ENCODE data around the gene EYA4.

The EYA4 gene

GRCh38 chr6:133241086-133241900, at the start of gene EYA4:
Gene EYA4 (plus strand): TSS chr6:133241357. CDS start chr6:133274781, 33,424 bp downstream.
- no peak for DNase-seq

DNA sequence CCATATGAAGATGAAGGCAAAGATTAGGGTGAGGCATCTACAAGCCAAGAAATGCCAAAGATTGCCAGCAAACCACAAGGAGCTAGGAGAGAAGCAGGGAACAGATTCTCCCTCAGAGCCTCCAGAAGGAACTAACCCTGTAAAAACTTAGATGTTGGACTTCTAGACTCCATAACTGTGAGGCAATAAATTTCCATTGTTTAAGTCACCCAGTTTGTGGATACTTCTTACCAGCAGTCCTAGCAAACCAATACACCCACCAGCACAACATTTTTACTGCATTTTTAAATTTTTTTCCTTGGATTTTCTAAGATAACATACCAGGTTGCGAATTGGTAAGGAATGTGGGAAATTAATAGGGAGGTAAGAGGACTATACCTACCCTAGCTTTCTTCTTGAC, 47.8 kb upstream of the EYA4 start:
- DNase-seq = no peak

DNA sequence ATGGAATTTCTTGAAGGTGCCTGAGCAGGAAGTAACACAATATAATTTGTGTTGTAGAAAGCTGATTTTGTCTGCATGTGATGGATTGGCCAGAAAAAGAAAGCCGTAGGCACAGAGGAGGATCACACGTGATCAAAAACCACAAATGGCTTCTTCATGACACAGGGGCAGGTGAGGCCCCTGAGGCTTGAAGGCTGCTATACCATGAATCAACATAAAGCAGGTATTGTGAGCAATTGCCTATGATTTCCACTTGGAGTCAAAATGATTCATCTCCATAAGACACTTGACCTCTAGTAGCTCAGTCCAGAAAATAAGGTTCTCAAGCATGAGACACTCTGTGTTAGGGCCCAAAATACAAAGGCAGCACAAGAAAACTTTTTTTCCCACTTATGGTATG, 42.4 kb upstream of the EYA4 start:
- no peak for DNase-seq

DNA sequence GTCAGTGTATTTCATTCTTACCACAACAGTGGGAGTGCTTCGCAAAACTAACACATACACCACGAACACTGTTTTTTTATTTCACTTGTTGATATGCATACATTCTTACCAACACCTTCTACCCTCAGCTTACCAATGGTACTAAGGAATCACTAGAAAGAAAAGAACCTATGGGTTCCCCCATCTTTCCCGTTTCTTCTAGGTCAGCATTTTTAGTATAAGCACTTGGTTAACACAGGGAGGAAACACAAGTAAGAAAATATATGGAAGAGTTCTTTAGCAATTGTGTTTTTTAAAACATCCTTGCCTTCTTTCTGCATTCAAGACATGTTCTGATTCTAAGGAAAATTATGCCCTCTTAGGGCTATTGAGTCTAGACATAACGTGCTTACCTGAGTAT, 39.9 kb upstream of the EYA4 start:
- no peak for DNase-seq

DNA sequence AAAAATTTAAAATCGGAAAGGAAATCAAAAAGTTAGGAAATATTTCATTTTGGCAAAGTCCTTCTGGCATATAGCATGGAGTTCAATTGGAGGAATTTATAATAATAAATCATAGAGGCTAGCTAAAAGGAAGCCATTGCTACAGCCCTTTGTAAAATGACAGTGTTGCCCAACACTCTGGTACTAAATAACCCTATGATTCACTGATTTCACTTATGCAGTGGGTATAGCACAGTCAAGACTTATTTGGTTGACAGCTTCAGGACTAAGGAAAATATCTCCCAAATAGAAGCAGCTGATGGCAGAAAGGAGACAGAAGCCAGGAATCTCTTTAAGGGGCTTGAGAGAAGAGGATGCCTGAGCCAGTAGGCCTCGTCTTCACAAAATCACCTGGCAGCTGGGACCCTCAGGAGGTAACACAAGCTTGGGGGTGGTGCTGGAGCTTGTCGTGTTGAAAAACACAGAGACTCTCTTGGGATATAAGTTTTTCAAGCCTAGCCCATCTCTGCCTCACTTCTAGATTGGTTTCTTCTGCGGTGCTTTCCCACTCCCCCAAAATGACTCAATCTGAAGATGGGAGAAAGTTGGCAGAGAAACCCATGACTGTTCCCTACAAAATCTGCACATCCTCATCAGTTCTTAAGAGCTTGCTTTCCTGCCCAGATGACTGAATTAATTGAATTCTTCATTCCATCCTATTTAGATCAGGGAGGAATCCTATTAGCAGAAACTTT, 38.4 kb upstream of the EYA4 start:
- DNase-seq = no peak

DNA sequence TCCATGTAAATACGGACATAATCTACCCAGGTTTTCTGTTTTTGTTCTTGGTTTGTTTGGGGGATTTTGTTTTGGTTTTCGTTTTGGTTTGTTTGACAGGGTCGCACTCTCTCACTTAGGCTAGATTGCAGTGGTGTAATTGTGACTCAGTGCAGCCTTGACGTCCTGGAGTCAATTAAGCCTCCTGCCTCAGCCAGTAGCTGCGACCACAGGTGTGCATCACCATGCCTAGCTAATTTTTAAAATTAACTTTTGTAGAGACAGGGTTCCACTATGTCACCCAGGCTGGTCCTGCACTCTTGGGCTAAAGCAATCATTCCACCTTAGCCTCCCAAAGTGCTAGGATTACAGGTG, 37.8 kb upstream of the EYA4 start:
- no peak for DNase-seq

- no peak for DNase-seq
Measured at GRCh38 chr6:133205304-133205703, 35.9 kb upstream of the EYA4 start.

DNA sequence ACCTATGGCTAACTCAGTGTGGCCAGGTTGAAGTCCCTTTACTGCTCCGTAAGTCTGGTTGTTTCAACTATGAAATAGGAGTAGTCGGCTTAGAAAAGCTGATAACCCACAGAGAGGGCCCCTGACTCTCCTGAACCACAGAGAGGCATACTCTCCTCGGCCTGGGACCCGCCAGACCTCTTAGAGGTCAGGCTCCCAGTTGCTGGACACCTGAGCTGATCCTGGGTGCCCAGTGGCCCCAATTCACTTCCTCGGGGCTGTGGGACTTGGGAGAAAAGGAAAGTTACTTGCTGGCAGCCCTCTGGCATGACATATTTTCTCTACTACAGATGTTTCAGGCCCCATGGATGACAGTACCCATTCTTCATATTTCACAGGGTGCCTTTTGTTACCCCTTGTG, 34.2 kb upstream of the EYA4 start:
- no peak for DNase-seq

GRCh38 chr6:133207754-133208153, 33.4 kb upstream of the EYA4 start:
- DNase-seq = no peak

GRCh38 chr6:133208183-133208755, 32.9 kb upstream of the EYA4 start:
- no peak for DNase-seq

- DNase-seq = no peak
Measured at GRCh38 chr6:133214267-133214666, 26.9 kb upstream of the EYA4 start.

DNA sequence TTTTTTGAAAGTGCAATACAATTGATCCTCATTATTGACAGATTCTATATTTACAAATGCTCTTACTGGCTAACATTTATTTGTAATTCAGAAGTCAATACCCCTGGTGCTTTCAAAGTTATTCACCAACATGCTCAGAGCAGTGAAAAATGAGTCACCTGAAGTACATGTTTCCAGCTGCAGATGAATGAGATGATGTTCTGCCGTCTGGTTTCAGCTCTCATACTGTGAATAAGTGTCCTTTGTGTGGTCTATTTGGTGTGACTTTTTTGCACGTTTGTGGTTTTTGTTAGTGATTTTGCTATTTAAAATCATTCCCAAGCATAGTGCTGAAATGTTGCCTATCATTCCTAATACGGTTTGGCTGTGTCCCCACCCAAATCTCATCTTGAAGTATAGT, 22.3 kb upstream of the EYA4 start:
- no peak for DNase-seq

DNA sequence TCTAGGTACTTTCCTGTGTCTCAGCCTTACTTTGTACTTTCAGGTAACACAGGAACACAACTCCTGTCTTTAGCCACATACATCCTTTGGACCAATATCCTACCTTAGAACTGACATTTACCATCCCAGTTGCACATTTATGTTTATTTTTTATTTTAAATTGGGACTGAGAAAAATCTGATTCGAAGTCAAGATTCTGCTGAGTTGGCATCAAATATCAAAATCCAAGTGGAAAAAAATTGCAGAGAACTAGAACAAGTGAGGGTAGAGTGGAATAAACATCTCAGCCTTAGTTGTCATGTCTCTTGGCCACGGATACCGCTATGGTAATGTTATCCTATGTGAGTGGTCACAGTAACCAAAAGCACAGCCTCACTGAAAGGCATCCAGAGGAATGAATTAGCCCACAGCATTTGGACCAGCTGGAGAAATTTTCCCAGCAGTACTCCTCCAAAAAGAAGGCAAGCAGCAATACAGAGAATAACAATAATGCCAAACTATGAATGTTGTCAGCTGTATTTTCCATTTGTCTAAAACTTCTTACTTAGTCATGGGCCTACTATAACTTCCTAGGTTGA, 17.6 kb upstream of the EYA4 start:
- DNase-seq = no peak

DNA sequence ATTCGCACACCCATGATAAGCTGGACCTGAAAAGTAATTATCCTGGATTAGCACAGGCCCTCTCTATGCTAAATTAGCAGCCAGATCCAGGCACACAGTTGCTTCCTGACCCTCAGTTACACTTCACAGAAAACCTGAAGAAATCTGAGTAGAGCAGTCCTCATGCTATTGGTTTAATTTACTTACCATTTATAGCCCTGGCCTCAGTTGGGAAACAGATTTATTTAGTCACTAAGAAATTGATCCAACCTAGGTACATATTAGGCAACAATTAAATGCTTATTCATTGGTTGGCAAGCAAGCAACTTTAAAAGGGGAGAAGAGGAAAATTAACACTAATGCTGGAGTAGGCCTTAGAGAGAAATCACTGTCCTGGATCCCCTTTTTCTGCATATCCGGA, 15.6 kb upstream of the EYA4 start:
- DNase-seq = no peak

GRCh38 chr6:133227344-133227743, 13.8 kb upstream of the EYA4 start:
- DNase-seq = no peak

- DNase-seq = no peak
Measured at GRCh38 chr6:133230052-133230451, 11.1 kb upstream of the EYA4 start.

- no peak for DNase-seq
Measured at GRCh38 chr6:133235221-133235620, 5.9 kb upstream of the EYA4 start.

DNA sequence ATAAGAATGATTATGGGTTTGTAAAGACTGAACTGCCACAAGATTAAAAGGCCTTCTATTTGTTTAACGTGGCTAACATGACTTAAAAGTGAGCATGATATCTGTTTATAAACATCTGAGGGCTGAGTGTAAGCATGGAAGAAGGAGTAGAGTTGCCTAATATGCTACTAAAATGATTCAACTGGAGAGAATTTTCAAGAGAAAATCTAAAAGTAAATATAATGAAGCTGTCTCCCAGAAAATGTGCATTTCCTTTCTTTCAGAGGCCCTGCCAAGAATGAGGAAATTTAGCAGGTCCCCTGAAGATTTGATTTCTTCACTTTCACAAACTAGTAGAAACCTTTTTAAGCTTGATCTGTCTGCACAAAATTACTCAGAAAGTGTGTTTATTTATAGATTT, 4.2 kb upstream of the EYA4 start:
- no peak for DNase-seq

GRCh38 chr6:133240511-133241085, 559 bp upstream of the EYA4 start:
- DNase-seq = no peak

DNA sequence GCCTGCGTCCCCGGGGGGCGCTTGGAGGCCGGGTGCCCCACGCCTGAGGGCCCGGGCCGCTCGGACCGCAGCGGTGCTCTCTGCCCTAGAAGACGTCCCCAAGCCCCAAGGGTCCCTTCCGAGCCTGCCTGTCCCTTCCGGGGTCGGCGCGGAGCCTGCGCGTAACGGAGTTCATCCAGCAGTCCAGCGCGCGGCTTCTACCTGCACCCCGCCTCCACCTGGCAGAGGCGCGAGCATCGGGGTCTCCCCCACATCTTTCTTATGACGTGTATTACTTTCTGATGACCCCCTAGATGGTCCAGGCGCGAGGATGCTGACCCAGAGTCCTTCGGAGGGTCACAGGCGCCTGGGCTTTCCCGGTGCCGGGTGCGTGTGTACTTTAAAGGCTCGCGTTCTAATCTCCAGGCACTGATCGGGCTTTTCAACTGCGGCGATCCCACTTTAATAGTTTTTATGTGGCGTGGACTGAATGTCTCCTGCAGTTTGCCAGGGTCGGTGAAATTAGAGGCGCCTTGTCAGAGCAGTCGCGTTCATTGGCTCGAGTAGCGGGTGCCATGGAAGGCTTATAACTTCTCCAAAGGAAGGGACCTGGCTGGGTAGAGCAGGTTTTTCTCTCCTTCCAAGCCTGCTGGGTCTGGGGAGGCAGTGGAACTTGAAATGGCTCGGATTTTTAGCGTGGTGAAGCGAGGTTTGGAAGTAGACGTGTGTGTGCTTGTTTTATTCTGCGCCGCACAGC, 912 bp downstream of the EYA4 start:
- DNase-seq = no peak

DNA sequence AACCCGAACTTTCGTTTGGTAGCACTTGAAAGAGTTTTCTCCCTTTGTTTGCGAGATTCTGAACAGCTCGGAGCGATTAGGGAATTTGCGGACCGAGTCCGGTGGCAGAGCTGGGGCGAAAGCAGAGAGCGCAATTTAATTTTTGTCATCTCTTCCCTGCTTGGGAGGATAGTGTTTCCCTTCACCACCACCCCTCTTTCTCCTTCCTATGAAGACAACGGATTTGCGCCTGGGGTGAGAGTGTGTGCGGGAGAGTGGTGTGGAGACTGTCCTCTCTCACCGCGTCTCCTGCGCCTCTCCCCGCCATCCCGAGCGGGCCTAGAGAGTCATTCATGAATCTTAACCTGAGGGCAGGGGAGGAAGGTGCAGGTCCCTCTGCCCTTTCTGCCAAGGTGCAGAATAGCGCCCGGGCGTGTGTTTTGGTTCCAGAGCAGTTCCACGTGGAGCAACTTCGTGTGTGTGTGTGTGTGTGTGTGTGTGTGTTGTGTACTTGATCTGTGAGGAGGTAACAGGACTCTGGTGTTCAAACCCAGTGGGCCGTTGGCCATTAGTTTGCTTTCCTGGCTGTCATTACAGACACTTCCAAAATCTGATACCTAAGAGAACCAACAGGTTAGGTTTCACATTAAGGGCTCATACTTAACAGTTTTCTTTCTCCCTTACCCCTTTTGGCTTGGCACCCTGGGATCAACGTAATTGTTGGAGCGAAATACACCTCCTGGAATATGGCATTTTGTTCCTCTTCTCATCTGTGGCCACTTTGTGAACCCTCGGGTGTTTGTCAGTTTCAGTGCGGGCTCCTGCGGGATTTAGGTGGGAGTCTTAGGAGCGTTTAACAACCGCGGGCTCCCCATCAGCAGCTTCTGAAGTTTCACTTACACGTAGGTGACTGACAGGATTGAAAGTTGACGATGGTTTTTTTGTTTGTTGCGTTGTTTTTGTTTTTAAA, 1.8 kb downstream of the EYA4 start:
- no peak for DNase-seq
